Measurements from ENCODE around the gene CCDC92. TPM values are rescaled to one million over a fixed set of nuclear protein-coding genes. Genes with fewer than 3 reads are reported as not detected.

The CCDC92 gene
- total RNA-seq, 2 experiments from 2014 or later = 3.3 to 3.7 TPM

GRCh38 chr12:123892853-123893252 is 79.8 kb downstream of the CCDC92 start:
- no peak overlapping the region for H3K27ac Mint-ChIP-seq
- CTCF ChIA-PET = interaction anchor here (1.2 kb wide), 1 partner anchor 12 kb away, joined by 3 read pairs; no protein-coding TSS in a partner anchor
- H3K9me3 Mint-ChIP-seq = no peaks in the 10 kb centered on the region
- no peaks in the 10 kb centered on the region for H3K27me3 Mint-ChIP-seq (ENCODE audit: low read depth)
- no peak for DNase-seq
- intact Hi-C loops (cut with micrococcal nuclease) = no loop called here
- H3K36me3 Mint-ChIP-seq (ENCODE audit: low read depth) = no peaks in the 10 kb centered on the region
- H3K4me3 Mint-ChIP-seq = no peak overlapping the region
- H3K4me1 Mint-ChIP-seq (ENCODE audit: low read depth) = no peaks in the 10 kb centered on the region

GRCh38 chr12:123892180-123892559 is 80.5 kb downstream of the CCDC92 start:
- DNase-seq = no peak
- H3K27me3 Mint-ChIP-seq (ENCODE audit: low read depth) = no peaks in the 10 kb centered on the region
- no peaks in the 10 kb centered on the region for H3K36me3 Mint-ChIP-seq (ENCODE audit: low read depth)
- no peak overlapping the region for H3K4me3 Mint-ChIP-seq
- no peaks in the 10 kb centered on the region for H3K9me3 Mint-ChIP-seq
- no peaks in the 10 kb centered on the region for H3K4me1 Mint-ChIP-seq (ENCODE audit: low read depth)
- H3K27ac Mint-ChIP-seq = no peak overlapping the region
- CTCF ChIA-PET = interaction anchor here (1.2 kb wide), 1 partner anchor 13 kb away, joined by 3 read pairs; no protein-coding TSS in a partner anchor
- intact Hi-C loops (cut with micrococcal nuclease) = no loop called here

- H3K36me3 Mint-ChIP-seq (ENCODE audit: low read depth) = no peaks in the 10 kb centered on the region
- intact Hi-C loops (cut with micrococcal nuclease) = no loop called here
- H3K9me3 Mint-ChIP-seq = no peaks in the 10 kb centered on the region
- H3K27ac Mint-ChIP-seq = no peak overlapping the region
- no peaks in the 10 kb centered on the region for H3K27me3 Mint-ChIP-seq (ENCODE audit: low read depth)
- CTCF ChIA-PET = interaction anchor here (1.2 kb wide), 1 partner anchor 14 kb away, joined by 3 read pairs; no protein-coding TSS in a partner anchor
- H3K4me3 Mint-ChIP-seq = no peak overlapping the region
- H3K4me1 Mint-ChIP-seq (ENCODE audit: low read depth) = no peaks in the 10 kb centered on the region
- DNase-seq = no peak
Measured at GRCh38 chr12:123891516-123892179, 81.0 kb downstream of the CCDC92 start.

GRCh38 chr12:123891011-123891410 is 81.6 kb downstream of the CCDC92 start:
- no peak overlapping the region for H3K4me3 Mint-ChIP-seq
- no peak overlapping the region for H3K27ac Mint-ChIP-seq
- H3K4me1 Mint-ChIP-seq (ENCODE audit: low read depth) = no peaks in the 10 kb centered on the region
- CTCF ChIA-PET = no interaction called here
- no peaks in the 10 kb centered on the region for H3K36me3 Mint-ChIP-seq (ENCODE audit: low read depth)
- no peaks in the 10 kb centered on the region for H3K27me3 Mint-ChIP-seq (ENCODE audit: low read depth)
- DNase-seq = no peak
- intact Hi-C loops (cut with micrococcal nuclease) = no loop called here
- H3K9me3 Mint-ChIP-seq = no peaks in the 10 kb centered on the region

- no peaks in the 10 kb centered on the region for H3K4me1 Mint-ChIP-seq (ENCODE audit: low read depth)
- no peak overlapping the region for H3K4me3 Mint-ChIP-seq
- intact Hi-C loops (cut with micrococcal nuclease) = no loop called here
- no peak for DNase-seq
- no peaks in the 10 kb centered on the region for H3K27me3 Mint-ChIP-seq (ENCODE audit: low read depth)
- CTCF ChIA-PET = interaction anchor here (1.7 kb wide), 1 partner anchor 13 kb away, joined by 3 read pairs; no protein-coding TSS in a partner anchor
- no peaks in the 10 kb centered on the region for H3K36me3 Mint-ChIP-seq (ENCODE audit: low read depth)
- no peaks in the 10 kb centered on the region for H3K9me3 Mint-ChIP-seq
- no peak overlapping the region for H3K27ac Mint-ChIP-seq
Measured at GRCh38 chr12:123890536-123890902, 82.1 kb downstream of the CCDC92 start.

GRCh38 chr12:123889848-123890535 is 82.6 kb downstream of the CCDC92 start:
- H3K4me3 Mint-ChIP-seq = no peak overlapping the region

GRCh38 chr12:123888989-123889388 is 83.6 kb downstream of the CCDC92 start:
- H3K4me3 Mint-ChIP-seq = no peak overlapping the region
- CTCF ChIA-PET = interaction anchor here (1.7 kb wide), 1 partner anchor 15 kb away, joined by 3 read pairs; no protein-coding TSS in a partner anchor
- H3K27me3 Mint-ChIP-seq (ENCODE audit: low read depth) = no peaks in the 10 kb centered on the region
- no peak for DNase-seq
- H3K4me1 Mint-ChIP-seq (ENCODE audit: low read depth) = no peaks in the 10 kb centered on the region
- no peaks in the 10 kb centered on the region for H3K36me3 Mint-ChIP-seq (ENCODE audit: low read depth)
- intact Hi-C loops (cut with micrococcal nuclease) = no loop called here
- H3K9me3 Mint-ChIP-seq = no peaks in the 10 kb centered on the region
- no peak overlapping the region for H3K27ac Mint-ChIP-seq

More at GRCh38 chr12:123889848-123890535, 82.6 kb downstream of the CCDC92 start:
- CTCF ChIA-PET = interaction anchor here (1.7 kb wide), 1 partner anchor 14 kb away, joined by 3 read pairs; no protein-coding TSS in a partner anchor
- no peak overlapping the region for H3K27ac Mint-ChIP-seq
- intact Hi-C loops (cut with micrococcal nuclease) = no loop called here
- DNase-seq = no peak
- no peaks in the 10 kb centered on the region for H3K27me3 Mint-ChIP-seq (ENCODE audit: low read depth)
- no peaks in the 10 kb centered on the region for H3K9me3 Mint-ChIP-seq
- no peaks in the 10 kb centered on the region for H3K4me1 Mint-ChIP-seq (ENCODE audit: low read depth)
- no peaks in the 10 kb centered on the region for H3K36me3 Mint-ChIP-seq (ENCODE audit: low read depth)

GRCh38 chr12:123886931-123887582 is 85.6 kb downstream of the CCDC92 start:
- Mint-ChIP-seq H3K4me1 (ENCODE audit: low read depth) (no peaks in the 10 kb centered on the region), H3K27ac (no peak overlapping the region), H3K27me3 (ENCODE audit: low read depth) (no peaks in the 10 kb centered on the region), H3K36me3 (ENCODE audit: low read depth) (no peaks in the 10 kb centered on the region), H3K4me3 (no peak overlapping the region), H3K9me3 (no peaks in the 10 kb centered on the region)
- intact Hi-C loops (cut with micrococcal nuclease) = no loop called here
- DNase-seq = no peak
- CTCF ChIA-PET = no interaction called here

- CTCF ChIA-PET = no interaction called here
- no peak overlapping the region for H3K27ac Mint-ChIP-seq
Measured at GRCh38 chr12:123886258-123886657, 86.4 kb downstream of the CCDC92 start.

More at GRCh38 chr12:123886258-123886657, 86.4 kb downstream of the CCDC92 start:
- H3K9me3 Mint-ChIP-seq = no peaks in the 10 kb centered on the region
- DNase-seq = no peak
- intact Hi-C loops (cut with micrococcal nuclease) = no loop called here
- no peak overlapping the region for H3K4me3 Mint-ChIP-seq
- no peaks in the 10 kb centered on the region for H3K36me3 Mint-ChIP-seq (ENCODE audit: low read depth)
- no peaks in the 10 kb centered on the region for H3K4me1 Mint-ChIP-seq (ENCODE audit: low read depth)
- no peaks in the 10 kb centered on the region for H3K27me3 Mint-ChIP-seq (ENCODE audit: low read depth)

Other genes starting within 250 kb of the CCDC92 start
- under 1 TPM; 0.05 TPM for gene DNAH10, start 210.5 kb downstream of the CCDC92 start, total RNA-seq
- 10 to 100 TPM; 42.2 to 46.0 TPM for gene ZNF664, start 384 bp upstream of the CCDC92 start, total RNA-seq

Data from activated naive CD4-positive, alpha-beta T cell treated with anti-CD3 and anti-CD28 coated beads for 36 hours (primary cell).